ENCODE data around the gene RPN1.

RPN1 gene

DNA sequence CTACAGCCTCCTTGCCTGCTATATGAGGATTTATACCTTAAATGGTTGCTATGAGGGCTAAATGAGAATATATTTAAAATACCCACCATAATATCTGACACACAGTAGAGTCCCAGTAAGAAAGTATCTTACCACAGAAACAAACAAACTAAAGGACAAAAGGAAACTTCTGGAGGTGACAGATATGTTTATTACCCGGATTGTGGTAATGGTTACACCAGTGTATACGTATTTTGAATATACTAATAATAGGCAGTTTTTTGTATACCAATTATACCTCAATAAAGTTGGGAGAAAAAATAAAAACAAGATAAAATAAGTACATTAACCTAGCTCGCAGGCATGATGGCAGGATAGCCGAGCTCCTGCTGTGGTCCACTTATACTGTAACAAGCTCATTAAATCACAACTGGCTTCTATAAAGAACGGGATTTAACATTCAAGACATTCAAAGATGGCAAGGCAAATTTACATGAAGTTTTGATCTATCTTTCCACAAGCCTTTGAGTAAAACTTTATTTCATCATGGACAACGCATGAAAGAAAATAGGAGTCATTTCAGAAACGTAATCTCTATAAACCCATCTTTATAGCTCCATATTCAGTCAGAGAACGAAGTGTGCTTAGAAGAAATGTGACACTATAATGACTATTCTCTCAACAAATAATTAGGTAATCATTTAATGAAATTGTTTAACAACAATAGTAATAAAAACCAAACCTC, 1.5 kb downstream of the RPN1 start:
- no peak for DNase-seq

DNA sequence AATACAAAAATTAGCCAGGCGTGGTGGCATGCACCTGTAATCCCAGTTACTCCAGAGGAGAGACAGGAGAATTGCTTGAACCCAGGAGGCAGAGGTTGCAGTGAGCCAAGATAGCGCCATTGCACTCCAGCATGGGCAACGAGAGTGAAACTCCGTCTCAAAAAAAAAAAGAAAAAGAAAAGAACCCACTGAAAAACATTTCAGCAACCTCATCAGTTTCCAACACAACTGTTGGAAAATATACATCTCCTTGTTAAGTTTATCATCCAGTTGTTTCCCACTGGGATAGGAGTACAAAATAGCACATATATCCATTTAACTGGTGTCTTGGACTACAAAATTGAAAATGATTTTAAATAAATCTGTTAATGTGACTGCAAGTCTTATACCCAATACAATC, 2.2 kb downstream of the RPN1 start:
- no peak for DNase-seq

DNA sequence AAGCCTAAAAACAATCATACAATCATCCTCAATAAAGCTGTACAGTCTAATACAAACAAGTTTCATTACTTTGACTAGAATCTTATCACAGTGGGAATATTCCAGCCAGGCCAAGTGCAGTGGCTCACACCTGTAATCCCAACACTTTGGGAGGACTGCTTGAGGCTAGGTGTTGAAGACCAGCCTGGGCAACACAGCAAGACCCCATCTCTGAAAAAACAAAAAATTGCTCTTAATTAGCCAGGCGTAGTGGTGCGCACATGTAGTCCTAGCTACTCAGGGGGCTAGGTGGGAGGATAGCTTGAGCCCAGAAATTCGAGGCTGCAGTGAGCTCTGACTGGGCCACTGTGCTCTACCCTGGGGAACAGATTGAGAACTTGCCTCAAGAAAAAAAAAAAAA, 3.3 kb downstream of the RPN1 start:
- DNase-seq, result no peak

DNA sequence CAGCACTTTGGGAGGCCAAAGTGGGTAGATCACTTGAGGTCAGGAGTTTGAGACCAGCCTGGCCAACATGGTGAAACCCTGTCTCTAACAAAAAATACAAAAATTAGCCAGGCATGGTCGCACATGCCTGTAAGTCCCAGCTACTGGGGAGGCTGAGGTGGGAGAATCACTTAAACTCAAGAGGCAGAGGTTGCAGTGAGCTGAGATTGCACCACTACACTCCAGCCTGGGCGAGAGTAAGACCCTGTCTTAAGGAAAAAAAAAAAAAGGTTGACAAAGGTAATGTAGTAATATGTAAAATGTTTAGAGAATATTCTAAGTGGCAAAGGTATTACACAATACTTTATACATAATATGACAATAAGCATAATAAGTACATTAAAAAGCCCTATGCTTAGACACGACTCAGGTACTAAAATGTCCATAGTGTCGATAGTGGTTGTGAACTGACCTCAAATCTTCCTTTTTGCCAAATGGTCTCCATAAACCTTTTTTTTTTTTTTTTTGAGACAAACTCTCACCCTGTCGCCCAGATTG, 16.5 kb downstream of the RPN1 start:
- DNase-seq, result no peak

DNA sequence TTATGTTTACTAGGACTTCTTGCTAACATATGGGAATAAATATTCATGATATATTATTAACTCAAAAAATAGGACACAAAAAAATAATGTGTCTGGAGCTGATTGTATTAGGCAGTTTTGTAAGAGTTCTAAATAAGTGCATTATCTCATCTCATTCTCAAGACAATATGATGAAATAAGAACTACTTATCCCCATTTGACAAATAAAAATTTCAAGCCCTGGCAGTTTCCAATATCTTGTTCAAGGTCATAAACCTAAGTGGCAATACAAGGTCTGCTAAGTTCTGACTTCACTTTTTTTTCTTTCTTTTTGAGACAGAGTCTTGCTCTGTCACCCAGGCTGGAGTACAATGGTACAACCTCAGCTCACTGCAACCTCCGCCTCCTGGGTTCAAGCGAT, 18.3 kb downstream of the RPN1 start:
- no peak for DNase-seq

DNA sequence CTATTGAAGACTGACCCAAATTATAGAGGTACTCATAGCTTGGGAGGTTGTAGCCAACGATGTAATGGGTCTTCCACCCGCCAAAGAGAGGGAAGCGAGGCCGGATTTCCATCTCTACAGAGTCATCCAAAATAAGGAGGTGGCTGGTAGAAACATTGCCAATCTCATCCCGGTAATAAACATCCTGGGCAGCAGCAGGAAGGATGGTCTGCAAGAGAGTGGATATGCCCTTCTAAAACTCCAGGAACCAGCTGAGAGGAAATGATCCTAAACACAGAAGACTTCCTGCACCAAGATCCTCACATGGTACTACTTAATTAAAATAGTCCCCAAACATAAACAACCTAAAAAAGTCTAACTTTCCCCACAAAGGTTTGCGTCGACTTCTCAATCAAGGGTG, 20.7 kb downstream of the RPN1 start:
- DNase-seq, result no peak

DNA sequence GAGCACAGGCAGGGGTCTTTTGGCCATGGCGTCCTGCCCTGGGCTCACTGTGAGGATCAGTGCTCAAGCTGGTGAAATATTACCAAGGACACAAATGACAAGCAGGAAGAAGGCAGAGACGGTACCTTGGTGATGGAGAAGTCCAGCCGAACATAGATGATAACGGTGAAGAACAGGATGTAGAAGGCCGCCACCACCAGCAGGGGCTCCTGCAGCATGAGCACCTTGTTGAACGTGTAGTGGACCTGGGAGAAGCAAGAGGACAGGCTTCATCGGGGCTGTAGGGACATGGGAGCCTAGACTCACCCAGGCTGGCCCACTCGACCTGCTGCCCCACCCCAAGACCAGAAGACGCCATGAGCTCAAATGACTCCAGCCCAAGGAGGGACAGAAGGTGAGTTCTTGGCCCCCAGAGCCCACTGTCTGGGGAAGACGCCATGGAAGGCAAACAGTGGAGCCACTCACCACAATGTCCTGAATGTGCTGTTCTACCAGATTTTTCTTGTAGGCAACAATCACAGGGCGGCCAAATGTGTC, 25.1 kb downstream of the RPN1 start:
- no peak for DNase-seq

DNA sequence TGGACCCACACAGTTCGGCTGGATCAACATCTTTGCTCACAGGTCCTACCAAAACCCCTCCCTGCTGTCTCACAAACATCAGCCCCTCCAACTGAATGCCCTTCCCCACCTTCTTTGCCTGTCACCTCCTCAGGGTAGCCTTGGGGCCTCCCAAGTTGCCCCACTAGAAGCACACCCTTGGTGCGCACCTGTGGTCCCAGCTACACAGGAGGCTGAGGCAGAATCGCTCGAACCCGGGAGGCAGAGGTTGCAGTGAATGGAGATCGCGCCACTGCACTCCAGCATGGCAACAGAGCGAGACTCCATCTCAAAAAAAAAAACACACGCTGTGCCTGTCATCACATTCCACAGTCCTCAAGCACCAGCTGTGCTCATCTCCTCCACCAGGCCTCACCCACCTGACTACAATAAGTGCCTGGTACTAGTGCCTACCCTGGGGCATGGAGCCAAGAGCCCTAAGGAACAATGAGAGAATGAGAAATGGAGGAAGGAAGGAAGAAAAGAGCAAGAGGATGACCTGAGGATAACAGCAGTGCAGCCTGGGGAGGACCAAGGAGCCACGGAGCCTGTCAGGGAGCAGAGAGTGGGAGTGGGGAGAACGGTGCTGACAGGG, 26.0 kb downstream of the RPN1 start:
- no peak for DNase-seq

DNA sequence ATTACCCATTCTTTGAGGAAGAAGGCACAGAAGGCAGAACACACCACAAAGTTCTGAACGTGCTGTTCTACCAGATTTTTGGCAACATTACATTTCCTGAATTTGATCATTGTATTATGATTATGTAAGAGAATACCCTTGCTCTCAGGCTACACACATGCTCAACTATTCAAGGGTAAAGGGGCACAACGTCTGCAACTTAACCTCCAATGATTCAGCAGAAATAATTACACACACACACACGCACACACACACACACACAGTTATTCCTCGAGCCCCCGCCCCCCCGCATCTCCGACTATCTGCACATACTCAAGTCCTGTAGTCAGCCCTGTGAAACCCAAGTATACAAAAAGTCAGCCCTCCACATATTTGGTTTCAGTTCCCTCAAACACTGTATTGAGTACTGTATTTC, 26.8 kb downstream of the RPN1 start:
- DNase-seq, result no peak

DNA sequence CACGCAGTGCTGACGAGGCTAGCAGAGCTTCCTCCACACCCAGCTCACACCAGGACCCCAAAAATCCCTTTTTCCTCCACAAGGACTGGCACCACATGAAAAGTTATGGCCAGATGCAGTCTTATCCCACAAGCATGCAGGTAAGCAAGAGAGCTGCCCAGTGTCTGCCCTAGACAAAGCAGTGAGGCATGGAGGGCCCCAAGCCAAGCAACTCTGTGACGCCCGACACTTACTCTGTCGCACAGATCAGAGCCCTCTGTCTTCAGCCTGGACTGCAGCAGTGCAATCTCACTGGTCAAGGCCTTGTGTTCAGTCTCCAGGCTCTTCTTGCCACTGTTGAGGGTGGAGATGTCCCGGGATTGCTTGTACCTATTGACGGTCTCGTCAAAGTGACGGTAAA, 28.7 kb downstream of the RPN1 start:
- no peak for DNase-seq

DNA sequence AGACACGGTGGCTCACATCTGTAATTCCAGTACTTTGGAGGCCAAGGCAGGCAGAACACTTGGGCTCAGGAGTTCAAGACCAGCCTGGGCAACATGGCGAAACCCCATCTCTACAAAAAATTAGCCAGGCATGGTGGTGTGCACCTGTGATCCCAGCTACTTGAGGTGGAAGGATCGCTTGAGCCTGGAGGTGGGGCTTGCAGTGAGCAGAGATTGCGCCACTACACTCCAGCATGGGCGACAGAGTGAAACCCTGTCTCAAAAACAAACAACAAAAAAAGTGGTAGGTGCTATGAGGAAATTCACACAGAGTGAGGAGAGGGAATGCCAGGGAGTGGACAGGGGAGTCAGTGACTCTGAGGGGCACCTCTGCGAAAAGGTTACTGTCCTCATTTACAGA, 29.4 kb downstream of the RPN1 start:
- no peak for DNase-seq

DNA sequence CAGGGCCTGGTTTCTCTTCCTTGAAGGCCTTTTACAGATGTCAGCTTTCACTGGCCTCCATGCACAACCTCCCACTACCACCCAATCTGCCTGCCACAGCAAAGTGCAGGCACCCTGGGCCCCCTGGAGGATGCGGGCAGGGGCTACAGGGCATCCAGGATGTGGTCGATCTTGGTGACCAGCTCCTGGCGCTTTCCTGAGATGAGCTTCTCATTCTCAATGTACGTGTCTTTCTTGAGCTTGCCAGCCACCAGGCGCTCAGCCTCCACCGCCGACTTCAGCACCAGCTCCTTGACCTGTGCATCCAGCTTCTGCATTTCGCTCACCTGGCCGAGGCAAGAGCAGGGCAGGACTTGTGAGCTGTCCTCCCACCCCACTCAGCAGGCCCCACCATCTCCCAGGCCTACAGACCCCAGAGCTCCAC, 30.3 kb downstream of the RPN1 start:
- DNase-seq, result no peak

DNA sequence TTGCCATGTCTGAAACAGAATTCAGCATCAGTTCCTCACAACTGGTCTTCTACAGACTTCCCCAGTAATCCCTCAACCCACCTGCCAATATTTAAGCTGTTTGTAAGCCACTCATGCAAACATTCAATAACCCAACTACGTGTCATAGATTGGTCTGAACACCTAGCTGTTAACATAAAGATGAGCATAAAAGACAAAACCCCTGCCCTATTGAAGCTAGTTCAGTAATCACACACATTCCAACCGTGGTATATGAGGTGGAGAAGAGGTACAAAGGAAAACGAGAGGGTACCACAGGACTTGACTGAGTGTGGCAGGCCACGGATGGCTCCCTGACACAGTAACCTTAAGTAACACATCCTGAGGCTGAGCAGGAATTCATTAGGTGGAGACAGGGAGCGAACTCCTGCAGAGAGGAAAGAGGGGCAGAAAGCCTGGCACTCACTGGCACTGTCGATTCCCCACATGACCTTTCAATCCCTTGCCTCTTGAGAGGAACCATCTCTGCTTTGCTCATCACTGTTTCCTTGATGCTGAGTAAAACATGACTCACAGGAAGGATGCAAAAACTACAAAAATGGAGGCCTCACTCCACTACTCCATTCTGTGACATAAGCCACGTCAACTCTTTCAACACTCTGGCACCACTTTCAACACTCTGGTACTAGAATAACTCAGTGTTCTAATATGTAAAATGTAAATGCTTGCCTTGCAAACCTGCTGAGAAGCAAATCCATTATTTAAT, 31.3 kb downstream of the RPN1 start:
- peak; percentile 69 for DNase-seq

DNA sequence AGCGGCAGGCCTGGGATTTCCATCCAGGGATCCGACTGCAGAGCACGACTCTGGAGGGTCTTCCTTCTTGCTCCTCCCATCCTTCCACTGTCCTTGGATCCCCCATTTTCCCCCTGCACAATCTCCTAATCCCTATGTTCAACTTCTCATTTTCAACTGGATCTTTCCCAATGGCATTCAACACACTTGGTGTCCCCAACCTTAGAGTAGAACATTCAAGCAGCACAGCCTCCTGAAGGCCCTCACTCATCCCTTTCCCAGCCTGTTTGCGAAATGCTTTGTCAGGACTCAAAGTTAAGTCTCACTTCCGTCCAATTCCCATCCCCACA, 32.3 kb downstream of the RPN1 start:
- DNase-seq, result no peak

DNA sequence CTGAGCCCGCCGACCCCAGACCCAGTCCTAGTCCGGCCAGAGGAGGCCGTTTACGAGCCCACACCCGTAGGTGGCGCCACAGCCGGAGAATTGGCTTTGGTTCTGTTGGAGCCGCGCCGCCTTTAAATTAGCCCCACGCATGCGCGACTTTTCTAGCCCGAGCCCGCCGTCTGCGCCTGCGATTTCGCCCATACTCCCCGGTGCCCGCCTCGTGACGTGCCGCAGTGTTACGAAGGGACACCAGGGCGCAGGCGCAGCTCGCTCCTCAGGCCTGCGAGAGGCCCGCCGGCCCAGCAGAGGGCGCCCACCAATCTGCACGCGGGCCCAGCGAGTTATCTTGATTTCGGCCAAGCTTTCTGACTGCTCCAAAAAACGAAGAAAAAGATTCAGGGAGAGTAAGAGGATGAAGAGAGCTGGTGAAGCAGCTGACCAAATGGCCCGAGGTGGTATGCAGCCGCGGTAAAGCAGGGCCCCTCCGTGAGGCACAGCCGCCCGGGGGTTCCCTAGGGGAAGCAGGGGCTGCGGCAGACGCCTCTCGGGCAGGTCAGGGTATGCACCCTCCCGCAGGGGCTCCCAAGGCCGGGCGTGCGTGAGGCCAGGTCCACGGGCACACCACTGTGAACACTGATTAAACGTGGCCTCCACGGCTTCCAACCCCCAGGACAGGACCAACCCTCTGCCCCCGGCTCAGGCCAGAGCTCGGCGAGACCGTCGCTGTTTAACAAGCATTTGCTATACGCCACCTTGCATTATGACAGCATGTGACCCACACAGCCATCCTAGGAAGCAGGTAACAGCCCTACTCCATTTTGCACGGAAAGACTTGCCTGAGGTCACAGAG, 32.8 kb downstream of the RPN1 start:
- peak; percentile 97 for DNase-seq

DNA sequence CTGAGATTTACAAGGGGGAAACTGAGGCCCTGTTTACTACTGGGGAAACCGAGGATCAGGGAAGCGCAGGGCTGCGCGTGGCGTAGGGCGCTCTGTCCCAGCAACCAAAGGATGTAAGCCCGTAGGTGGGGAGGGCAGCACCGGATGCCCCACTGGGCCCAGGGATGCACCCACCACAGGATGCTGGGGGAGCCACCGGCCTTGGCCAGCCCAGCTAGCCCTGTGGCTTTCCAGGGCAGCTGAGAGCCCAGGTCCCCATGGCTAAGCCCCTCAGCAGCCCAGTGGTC, 33.4 kb downstream of the RPN1 start:
- DNase-seq, result no peak

DNA sequence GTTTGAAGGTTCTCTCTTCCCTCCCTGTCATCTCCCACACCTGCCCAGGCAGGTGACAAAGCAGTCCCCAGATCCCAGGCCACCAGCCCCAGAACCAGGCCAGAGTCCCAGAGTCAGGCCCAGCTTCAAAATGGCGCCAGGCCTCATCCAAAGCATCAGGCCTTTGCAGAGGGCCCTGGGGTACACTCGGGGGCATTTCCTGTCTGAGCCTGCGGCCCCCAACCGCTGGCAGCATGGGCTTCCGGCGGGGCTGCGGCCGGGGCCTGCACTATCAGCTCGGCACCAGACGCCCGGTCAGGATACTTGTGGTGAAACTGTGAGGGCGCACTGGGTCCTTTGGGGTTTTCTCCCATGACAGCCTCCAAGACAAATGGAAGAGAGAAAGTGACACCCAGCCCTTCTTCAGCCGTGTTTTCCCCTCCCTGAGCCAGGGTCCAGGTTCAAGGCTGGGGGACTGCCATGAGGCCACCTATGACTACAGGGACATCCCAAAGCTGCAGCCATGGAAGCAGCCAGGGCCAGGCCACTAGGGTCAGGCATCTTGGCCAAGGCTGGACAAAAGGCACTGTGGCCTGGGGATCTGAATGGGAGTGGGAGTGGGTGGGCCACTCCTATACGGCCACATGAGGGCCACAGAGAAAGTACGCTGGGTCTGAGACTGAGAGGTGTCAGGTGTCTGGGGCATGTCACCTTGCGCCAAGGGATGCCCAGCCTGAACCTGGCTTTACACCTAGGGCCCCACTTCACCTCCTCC, 33.9 kb downstream of the RPN1 start:
- peak; percentile 62 for DNase-seq

DNA sequence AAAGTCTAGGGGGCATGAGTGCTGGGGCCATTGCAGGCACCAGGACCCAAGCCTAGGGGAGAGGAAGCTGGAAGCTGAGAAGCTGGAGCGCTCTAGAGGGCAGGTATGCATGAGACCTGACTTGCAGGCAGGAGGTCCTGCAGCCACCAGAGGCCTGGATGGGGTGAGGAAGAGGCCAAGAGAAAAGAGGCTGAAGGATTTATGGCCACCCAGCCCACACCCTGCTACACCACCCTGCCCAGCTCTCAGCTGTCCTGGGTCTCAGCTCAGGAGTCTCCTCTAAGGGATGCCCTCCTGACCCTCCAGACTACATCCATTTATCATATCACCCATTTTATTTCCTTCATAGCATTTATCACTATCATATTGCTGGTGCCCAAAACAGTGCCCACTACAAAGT, 36.5 kb downstream of the RPN1 start:
- DNase-seq, result no peak

DNA sequence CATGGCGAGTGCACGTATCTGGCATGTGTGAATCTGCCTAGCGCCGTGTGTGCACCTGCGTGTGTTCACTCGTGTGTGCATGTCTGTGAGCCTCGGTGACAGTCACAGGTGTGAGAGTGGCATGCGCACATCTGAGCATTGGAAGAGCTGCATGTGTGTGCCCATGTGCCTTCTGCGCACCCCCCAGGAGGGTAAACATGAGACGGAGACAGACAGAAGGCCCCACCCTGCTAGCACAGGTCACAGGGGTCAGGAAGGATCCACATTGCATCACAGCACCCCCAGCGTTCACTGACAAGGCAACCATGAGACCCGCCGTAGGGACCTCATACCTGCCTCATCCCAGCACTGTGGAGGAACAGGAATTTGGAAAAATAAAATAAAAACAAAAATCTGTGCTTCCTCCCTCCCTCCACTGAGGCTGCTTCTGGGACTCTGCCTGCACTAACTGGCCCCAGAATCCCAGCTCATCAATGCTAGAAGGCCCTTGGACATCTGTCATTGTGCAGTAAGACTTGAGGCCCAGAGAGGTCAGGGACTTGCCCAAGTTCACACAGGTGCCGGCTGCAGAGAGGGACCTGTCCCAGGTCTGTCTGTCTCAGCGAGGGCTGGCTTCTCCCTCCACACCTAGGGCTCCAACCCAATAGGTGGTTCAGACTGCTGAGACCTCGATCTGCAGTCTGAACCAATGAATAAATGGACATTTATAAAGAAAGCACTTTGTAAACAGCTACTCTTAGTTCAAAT, 37.4 kb downstream of the RPN1 start:
- DNase-seq, result no peak

DNA sequence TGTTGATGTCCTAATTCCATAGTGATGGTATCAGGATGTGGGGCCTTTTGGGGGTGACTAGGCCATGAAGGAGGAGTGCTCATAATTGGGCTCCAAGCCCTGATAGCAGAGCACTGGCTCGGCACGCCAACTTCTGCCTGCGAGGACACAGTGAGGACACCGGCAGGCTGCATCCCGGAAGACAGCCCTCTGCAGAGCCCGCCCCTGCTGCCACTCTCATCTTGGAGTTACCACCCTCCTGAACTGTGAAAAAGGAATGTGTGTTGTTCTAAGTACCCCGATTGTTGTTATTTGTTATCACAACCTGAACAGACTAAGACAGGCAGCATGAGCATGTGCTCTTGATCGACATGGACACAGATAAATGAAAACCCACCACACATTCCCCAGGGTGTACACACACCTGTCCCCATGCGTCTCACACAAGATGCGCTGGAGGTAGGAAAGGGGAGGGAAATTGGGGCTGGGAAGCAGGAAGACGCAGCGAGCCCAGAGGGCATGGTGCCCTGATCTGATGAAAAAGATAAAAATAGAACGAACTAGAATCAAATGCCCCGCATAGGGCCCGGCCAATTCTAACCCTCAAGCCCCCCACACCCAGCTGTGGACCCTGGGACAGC, 40.1 kb downstream of the RPN1 start:
- DNase-seq, result no peak

DNA sequence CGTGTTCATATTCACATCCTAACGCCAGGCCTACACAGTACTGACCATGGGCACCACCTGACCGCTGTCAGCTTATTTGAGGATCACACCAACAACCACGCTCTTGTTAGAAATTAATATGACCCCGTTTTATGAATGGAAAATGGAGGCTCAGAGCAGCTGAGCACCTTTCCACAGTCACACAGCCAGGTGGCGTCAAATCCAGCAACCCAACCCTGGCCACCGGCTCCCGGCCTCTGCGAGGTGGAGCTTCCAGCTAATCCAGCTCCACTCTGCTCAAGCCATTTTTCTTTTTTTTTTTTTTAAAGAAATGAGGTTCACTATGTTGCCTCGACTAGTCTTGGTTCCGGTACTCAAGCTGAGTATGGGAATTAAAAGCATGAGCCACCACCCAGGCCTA, 41.3 kb downstream of the RPN1 start:
- no peak for DNase-seq

All from activated CD8-positive, alpha-beta memory T cell treated with anti-CD3 and anti-CD28 coated beads for 24 hours (primary cell).